ENCODE measurements around the gene SLC1A3. TPM values are rescaled to one million over a fixed set of nuclear protein-coding genes. Genes with fewer than 3 reads are reported as not detected.
A peak's percentile ranks its signal among the peaks of the same experiment; 100 is the strongest.

SLC1A3 gene
- total RNA-seq, 1 donor from 2014 or later: 1.3 TPM

DNA sequence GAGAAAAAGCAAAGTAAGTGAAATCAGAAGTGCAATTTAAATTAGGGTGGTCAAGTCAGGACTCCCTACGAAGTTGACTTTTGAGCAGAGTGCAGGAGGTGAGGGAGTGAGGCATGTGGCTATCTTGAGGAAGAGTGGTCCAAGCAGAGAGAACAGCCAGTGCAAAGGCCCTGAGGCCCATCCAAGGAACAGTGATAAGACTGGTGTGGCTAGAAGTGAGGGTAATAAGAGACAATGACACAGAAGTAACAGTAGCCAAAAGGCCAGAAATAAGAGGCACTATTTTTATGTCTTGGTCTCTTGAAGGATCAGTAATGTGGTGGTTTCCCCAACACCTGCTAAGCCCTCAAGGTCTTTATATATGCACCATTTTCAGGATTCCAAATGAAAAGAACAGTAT, 120.4 kb downstream of the SLC1A3 start:
- H3K4me3 ChIP-seq (ENCODE audit: low read depth, low read length): no peak overlapping the region
- no peak for DNase-seq (ENCODE audit: low read depth)
- TF ChIP-seq, protein P1, sequence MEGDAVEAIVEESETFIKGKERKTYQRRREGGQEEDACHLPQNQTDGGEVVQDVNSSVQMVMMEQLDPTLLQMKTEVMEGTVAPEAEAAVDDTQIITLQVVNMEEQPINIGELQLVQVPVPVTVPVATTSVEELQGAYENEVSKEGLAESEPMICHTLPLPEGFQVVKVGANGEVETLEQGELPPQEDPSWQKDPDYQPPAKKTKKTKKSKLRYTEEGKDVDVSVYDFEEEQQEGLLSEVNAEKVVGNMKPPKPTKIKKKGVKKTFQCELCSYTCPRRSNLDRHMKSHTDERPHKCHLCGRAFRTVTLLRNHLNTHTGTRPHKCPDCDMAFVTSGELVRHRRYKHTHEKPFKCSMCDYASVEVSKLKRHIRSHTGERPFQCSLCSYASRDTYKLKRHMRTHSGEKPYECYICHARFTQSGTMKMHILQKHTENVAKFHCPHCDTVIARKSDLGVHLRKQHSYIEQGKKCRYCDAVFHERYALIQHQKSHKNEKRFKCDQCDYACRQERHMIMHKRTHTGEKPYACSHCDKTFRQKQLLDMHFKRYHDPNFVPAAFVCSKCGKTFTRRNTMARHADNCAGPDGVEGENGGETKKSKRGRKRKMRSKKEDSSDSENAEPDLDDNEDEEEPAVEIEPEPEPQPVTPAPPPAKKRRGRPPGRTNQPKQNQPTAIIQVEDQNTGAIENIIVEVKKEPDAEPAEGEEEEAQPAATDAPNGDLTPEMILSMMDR (conservative IDR thresholded peaks at IDR 0.05; ENCODE audit: low read depth, low read length): no peak

DNA sequence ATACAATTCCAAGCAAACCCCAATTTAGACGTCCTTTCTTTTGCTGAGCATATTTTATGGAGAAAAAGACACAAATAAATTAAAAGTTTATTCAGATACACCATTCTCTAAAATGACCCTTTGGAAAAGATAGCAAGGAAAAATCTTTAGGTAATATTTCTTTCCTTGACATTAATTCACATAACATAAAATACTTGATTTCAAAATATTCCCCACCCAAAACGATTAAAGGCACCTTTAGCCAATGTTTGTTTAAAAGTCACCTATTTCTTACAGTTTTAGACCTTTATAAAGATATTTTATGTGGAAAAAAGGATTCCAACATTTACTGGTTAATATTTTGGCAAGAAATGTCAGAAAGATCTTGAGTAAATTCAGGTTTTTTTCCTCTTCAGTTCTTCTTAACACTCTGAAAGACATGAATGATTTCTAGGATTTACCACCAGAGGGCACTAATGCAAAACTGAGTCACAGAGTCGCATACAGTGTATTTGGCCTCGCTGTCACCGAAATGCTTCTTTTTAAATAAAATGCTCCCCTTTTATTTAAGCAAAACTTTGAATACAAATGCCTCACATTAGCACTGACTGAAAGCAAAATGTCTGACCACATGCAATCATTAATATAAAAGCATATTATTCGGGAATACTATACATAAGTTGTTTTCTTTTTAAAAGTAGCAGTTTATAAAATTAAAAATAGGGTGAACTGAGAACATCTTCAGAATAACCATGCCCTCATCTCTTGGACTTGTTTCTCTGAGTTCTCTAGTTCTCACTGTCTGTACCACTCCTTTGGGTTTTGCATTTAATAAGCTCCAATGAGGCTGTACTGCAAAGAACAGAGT, 122.5 kb downstream of the SLC1A3 start:
- TF ChIP-seq, protein P1 (conservative IDR thresholded peaks at IDR 0.05; ENCODE audit: low read depth, low read length): peak; percentile 81

DNA sequence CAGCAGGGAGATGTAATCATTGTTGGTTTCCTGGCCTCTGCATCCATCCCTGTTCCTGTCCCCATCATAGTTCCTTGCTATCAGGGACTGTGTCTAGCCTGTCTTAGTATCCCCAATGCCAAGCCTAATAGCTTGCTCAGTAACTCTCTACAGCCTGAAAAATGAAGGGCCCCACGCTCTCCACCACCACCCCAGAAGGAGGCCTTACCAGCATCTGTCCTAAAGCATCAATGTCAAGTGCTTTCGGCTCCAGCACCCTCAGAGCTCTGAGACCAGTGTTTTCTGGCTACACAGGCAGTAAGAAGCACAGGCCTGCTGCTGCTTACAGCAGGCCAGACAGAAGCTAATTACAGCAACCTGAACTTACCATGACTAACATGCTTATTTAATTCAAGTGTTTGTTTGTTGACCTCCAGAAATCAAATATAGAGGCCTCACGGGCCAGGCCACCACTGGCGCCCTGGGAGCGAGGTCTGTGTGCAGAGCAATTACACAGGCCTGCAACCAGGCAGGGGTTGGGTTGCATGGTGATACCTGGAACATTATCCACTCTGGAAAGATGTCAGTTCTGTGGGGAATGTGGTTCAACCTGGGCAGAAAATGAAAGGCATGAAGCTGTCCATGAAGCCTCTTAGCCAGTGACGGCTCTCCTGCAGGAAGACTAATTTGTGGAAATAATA, 124.3 kb downstream of the SLC1A3 start:
- H3K4me3 ChIP-seq (ENCODE audit: low read depth, low read length): no peak overlapping the region
- no peak for DNase-seq (ENCODE audit: low read depth)
- TF ChIP-seq, protein P1 (conservative IDR thresholded peaks at IDR 0.05; ENCODE audit: low read depth, low read length): no peak

More for the DNA sequence above, 122.5 kb downstream of the SLC1A3 start:
- H3K4me3 ChIP-seq (ENCODE audit: low read depth, low read length): no peak overlapping the region
- no peak for DNase-seq (ENCODE audit: low read depth)

DNA sequence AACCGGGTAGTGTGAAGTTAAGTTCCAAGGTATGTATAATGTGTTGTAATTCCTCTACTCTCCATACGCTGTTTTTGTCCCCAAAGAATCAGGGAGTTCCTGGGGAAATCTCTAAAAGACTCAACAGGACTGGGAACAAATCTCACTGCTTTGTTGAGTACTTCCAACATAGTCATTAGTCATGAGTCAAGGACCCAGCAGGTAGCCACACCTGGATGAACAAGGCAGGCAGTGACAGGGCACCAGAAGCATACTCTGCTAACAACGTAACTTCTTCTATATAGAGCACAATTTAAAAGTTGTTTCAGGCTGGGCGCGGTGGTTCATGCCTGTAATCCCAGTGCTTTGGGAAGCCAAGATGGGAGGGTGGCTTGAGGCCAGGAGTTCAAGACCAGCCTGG, 126.8 kb downstream of the SLC1A3 start:
- no peak for DNase-seq (ENCODE audit: low read depth)
- no peak overlapping the region for H3K4me3 ChIP-seq (ENCODE audit: low read depth, low read length)
- TF ChIP-seq, protein P1 (conservative IDR thresholded peaks at IDR 0.05; ENCODE audit: low read depth, low read length): no peak

DNA sequence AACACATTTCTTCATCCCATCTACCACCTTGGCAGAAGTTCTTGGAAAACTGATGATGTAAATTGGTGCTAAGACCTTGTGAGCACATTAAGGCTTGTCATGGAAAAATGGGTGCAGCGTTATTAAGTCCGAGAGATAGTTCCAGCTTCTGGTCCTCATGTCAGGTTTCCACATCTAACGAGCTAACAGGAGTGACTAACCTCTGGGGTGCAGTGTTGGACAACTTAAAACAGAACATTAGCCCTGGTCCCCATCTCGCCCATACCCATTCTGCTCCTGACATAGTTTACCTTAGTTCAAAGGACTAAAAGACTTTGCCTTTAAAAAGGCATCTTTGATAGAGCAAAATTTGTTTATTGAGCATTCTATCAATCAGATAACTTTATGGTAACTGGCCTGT, 128.0 kb downstream of the SLC1A3 start:
- no peak for DNase-seq (ENCODE audit: low read depth)

DNA sequence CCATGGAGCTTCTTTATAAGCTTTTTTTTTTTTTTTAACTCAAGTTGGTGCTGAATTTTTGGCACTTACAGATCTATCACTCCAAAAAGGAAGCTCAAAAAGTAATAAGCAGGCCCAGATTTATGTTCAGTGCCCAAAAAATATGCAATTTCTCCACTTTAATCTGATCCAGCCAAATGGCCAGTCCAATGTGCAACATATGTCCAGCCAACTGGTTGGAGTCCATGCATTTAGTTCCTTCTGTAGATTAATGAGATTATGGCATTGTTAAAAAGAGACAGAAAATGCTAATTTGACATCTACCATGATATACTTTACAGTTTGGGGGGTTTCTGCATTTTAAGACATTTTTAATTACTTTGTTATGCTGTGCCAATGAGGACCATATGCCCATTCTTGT, 129.5 kb downstream of the SLC1A3 start:
- DNase-seq (ENCODE audit: low read depth): no peak
- no peak overlapping the region for H3K4me3 ChIP-seq (ENCODE audit: low read depth, low read length)
- TF ChIP-seq, protein P1 (conservative IDR thresholded peaks at IDR 0.05; ENCODE audit: low read depth, low read length): no peak

More for the DNA sequence above, 128.0 kb downstream of the SLC1A3 start:
- TF ChIP-seq, protein P1 (conservative IDR thresholded peaks at IDR 0.05; ENCODE audit: low read depth, low read length): peak; percentile 28
- no peak overlapping the region for H3K4me3 ChIP-seq (ENCODE audit: low read depth, low read length)
